Activated CD4-positive, alpha-beta T cell treated with anti-CD3 and anti-CD28 coated beads for 48 hours (primary cell): ENCODE results near the gene BAHD1.
A peak's percentile ranks its signal among the peaks of the same experiment; 100 is the strongest.

Experiments used
- DNase-seq: peaks from one replicate; pipeline ENCODE4 v3.0.0-alpha.2; 2020

BAHD1 gene

GRCh38 chr15:40440743-40441564 lies at the start of gene BAHD1:
TSS of gene BAHD1 (plus strand) at chr15:40440953. CDS start at chr15:40458465, 17,512 bp downstream.
- peak; percentile 97 for DNase-seq

DNA sequence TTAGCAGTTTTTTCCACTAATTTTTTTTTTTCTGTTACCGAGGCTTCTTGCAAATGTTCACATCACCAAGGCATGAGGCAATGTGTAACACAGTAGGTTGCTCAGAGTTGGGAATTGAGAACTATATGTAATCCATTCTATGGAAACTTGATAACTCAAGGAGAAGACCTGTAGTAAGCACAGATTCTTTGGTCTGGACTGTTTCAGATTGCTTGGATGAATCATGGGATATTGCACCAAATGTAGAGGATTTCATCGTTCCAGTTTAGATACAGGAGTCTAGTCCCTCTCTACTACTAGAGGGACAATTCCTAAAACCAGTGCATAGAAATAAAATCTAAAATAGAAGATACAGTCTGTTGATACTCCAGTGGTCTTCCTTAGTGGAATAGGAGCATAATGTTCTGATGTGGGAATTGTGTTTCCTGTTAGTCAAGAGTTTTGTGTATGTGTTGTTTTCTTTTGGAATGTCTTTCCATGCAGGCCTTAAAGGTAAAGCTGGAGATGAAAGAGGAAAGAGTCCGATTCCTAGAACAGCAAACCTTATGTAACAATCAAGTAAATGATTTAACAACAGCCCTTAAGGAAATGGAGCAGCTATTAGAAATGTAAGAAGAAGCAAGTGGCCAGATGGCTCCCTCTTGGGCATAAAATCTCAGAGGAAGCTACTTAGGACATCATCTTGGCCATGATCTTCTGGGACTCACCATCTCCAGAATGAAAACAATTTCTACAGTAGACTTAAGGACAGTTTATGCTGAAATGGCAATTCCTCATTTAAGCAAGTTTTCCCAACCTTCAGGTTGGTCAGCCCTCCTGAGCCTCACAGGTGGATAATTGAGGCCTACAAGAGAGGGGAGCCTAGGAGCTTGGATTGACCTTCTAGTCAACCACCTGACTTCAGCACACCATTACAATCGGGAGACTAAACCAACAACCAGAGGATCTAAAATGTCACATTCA lies 47.5 kb upstream of the BAHD1 start:
- no peak for DNase-seq

GRCh38 chr15:40397688-40398412 lies 42.9 kb upstream of the BAHD1 start:
- no peak for DNase-seq

DNA sequence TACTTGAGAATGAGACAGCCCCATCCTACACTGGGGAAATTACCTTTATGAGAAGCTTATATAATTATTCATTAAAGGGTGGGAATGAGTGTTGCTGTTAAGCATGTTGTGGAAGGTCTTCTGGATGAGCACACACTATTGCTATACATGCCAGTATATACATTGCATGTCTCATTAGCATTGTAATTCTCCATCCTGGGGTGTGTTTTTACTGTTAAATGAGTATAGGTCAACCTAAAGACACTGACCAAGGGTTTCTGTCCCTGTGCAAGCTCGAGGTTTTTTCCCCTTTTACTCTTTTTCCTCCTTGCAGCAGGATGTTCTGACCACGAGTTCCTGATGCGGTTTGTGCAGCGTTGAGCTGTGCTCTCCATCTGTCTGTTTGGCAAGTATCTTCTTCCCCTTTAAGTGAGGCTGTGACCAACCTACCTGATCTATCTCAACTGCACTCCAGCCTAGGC lies 42.3 kb upstream of the BAHD1 start:
- peak; percentile 18 for DNase-seq

DNA sequence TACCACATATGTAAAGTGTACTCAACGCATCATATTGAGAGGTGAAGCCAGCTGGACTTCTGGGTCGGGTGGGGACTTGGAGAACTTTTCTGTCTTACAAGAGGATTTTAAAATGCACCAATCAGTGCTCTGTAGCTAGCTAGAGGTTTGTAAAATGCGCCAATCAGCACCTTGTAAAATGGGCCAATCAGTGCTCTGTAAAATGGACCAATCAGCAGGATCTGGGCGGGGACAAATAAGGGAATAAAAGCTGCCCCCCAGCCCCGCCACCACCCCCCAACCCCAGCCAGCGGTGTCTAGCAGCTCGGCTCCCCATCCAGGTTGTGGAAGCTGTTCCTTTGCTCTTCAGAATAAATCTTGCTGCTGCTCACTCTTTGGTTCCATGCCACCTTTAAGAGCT lies 41.4 kb upstream of the BAHD1 start:
- DNase-seq = no peak

DNA sequence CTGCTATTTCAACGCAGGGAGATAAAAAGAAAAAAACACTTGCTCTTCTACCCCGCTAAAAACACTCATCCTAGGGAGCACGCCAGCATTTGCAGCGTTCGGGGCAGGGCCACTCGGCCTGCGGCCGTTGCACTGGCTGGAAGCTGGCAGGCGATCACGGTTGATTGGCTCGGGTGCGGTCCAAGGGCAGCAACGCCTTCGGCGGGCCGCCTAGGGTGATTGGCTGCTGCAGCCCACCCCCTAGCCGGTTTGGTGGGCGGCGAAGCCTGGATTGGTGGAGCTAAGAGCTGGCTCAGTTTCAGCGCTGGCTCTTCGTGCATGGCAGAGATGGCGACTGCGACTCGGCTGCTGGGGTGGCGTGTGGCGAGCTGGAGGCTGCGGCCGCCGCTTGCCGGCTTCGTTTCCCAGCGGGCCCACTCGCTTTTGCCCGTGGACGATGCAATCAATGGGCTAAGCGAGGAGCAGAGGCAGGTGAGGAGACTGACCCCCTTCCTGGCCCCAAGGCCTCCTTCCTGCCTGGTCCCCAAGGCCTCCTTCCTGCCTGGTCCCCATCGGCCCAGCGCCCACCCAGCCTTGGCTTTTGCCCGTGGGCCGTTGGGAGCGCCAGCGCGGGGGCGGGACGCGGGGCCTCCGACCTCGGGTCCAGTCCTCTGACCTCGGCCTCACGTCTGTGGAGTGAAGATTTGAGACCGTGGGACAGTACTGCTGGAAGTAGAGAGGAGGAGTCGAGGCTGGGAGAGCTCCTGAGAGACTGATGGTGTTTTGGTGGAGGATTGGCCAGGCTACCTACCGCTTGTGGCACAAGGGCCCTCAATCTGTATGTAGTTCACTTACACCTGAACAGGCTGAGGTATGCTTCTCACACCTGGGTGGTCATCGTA lies 35.0 kb upstream of the BAHD1 start, which contains the start of gene IVD:
Gene IVD, plus strand, starts transcription at position 295 of the 881 bp plus-strand sequence. Its CDS starts 33 bp downstream, at position 328.
- DNase-seq = peak; percentile 94

DNA sequence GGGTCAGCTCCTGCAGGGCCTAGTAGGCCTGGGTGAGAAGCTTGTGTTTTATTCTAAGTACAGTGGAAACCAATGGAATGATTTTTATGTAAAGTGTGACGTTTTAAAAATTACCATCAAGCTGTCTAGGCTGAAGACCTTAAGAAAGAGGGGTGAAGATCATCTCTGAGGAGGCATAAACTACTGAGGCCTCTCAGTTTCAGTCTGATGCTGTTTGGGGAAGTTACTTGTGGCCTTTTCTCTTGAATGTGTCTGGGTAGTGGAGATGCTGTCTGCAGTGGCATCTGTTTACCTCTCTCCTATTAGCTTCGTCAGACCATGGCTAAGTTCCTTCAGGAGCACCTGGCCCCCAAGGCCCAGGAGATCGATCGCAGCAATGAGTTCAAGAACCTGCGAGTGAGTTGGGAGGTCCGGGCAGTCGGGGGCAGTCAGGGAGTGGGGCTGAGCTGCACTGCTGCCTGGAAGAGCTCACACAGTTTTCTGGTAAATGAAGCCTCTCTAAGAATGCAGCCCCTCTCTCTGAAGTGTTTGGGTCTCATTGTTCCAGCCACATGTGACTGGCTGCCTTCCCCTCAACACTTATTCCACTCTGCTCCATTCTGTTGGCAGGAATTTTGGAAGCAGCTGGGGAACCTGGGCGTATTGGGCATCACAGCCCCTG lies 33.3 kb upstream of the BAHD1 start:
- no peak for DNase-seq

GRCh38 chr15:40409366-40409765 lies 31.4 kb upstream of the BAHD1 start:
- no peak for DNase-seq

GRCh38 chr15:40410476-40410875 lies 30.3 kb upstream of the BAHD1 start:
- no peak for DNase-seq

DNA sequence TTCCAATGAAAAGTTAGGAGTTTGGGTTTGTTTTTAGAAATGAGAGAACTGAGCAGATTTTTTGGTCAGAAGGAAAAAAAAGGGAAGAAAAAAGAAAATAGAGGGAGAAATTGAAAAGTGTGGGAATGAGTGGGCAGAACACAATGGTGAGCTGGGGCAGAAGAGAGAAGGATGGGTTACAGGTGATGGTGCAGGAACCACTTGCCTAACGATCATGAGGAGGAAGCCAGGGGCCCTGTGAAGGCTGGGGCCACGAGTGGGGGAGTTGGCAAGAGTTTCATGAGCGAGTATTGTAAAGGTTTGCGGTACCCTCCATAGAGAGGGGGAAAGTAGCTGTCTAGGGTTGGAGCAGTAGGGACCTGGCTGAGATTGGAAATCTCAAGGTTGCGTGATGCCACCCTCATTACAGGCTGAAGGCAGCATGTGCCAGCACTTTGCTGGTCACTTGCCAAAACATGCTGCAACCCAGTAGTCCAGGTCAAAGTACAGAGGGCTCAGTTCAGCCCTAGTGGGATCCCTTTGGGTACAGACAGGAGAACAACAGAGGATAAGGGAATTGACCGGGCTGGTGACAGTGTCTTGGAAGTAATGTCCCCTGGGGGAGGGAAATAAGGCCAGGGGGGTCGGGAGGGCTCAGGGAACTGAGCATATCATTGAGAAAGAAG lies 28.5 kb upstream of the BAHD1 start:
- DNase-seq = no peak

DNA sequence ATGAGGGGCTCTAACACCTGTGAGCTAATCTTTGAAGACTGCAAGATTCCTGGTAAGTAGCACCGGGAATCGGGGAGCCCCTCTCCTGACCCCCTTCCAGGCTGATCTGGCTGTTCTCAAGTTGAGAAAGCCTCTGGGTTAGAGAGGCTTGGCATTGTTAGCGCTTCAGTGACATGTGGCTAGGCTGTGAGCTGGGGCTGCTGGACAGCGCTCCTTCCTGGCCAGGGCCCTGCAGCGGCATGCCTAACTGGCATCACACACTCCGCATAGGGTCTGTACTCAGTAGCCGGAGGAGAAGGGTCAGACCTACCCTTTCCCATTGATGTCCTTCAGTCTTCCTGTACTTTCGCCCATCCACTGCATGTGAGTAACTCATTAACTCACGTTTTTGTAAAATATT lies 27.7 kb upstream of the BAHD1 start:
- no peak for DNase-seq

- no peak for DNase-seq
Observed at GRCh38 chr15:40414816-40415215, 25.9 kb upstream of the BAHD1 start.

- DNase-seq = no peak
Observed at GRCh38 chr15:40415226-40415625, 25.5 kb upstream of the BAHD1 start.

DNA sequence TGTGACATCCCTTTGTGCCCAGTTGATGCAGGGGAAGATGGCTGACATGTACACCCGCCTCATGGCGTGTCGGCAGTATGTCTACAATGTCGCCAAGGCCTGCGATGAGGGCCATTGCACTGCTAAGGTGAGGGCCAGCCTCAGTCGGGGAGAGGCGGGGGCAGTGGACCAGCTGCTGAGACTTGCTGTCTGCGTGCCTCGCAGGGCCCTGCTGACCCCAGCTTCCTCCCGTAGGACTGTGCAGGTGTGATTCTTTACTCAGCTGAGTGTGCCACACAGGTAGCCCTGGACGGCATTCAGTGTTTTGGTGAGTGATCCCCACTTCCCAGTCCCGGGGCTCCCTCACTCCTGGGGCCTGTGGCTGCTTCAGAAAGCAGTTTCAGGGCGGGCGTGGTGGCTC lies 24.7 kb upstream of the BAHD1 start:
- no peak for DNase-seq

GRCh38 chr15:40418126-40418525 lies 22.6 kb upstream of the BAHD1 start:
- DNase-seq = no peak

DNA sequence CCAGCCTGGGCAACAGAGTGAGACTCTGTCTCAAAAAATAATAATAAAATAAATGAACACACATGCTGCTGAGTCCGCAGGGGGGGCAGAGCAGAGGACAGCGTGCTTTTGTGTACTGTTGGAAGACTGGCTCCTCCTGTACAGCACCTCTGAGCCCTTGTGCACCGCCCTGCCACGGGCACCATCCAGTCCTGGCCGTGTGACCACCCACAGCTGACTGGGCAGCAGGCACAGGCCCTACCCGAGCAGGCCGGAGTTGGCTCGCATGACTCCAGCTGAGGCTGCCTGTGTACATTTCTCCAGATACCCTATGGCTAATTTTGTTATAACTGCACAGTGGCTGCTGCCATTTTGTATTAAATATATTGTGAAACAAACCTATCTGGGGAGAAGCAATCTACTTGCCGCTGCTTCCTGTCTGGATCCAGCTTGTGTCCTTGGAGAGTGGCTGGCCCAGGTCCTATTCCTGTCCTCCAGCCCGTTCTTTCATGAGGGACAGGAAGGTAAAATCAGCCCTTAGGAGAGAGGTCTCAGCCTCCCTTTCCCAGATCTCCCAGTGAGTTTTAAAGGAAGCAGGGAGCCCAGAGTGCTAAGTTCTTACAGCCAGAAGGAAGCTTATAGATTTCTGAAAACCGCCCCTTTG lies 20.6 kb upstream of the BAHD1 start:
- no peak for DNase-seq

- DNase-seq = no peak
Observed at GRCh38 chr15:40420793-40421192, 20.0 kb upstream of the BAHD1 start.

DNA sequence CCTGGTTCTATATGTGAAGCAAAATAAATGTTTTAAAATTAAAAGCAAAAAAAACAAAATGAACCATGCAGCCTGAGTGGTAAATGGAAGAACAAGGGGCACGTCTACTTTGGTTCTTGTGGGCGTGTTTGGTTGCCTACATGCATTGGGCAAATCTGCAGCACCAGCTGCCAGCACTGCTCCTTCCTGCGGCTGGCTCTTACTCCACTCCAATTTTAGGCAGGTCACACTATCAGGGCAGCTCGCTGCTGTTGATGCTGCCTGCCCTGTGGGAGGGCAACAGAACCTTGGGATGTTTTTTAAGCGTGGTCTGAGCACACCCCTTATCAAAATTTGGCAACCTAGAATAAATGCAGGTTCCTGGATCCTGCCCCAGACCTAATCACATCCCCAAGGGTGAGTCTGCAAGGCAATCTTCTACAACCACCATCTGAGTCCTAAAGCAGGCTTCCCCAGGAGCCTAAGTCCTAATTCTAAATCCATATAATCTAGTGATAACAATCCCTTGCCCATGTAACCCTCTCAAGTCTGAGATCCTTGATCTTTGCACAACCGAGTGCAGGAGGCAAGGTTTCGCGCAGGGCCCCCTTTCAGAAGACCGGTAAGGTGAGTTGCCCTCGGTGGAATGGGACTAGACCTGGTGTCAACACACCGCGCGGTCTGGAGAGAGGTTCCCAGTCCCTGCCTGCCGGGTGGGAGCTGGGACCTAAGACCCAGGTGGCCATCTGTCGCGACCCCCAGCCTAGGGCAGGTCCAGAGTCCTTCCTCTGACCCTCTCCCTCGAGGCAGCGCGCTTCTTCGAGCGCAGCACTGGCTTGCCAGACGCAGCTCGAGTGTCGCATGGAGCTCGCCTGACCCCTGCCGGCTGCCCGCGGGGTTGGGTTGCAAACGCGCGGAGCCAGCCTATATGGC lies 19.3 kb upstream of the BAHD1 start:
- DNase-seq = peak; percentile 90
